Testis (tissue), 5 donors: ENCODE data around the gene ITGAD. TPM values are rescaled to one million over a fixed set of nuclear protein-coding genes. Genes with fewer than 3 reads are reported as not detected.

Experiments
- DNase-seq: peaks from one replicate; pipeline ENCODE4 v3.0.0-alpha.2; 2019
- H3K27ac ChIP-seq, 2 donors: fragments of 200-600 bp; sonication (generic); one replicate each; pipeline ENCODE4 v1.5.1; 2019
- H3K27me3 ChIP-seq: fragments of 200-600 bp; sonication (generic); one replicate; pipeline ENCODE4 v1.5.1; 2019
- H3K36me3 ChIP-seq: fragments of 200-600 bp; sonication (generic); one replicate; pipeline ENCODE4 v1.5.1; 2017; ENCODE audit warnings: low read depth; ENCODE audit errors: missing control alignments
- H3K4me1 ChIP-seq: fragments of 200-600 bp; sonication (generic); one replicate; pipeline ENCODE4 v1.5.1; 2019
- H3K4me3 ChIP-seq, 2 donors: fragments of 200-600 bp; sonication (generic); one replicate each; pipeline ENCODE4 v1.5.1; 2017 to 2019
- H3K9me3 ChIP-seq: fragments of 200-600 bp; sonication (generic); one replicate; pipeline ENCODE4 v1.5.1; 2017
- CTCF ChIP-seq, 3 experiments: fragments of 450-650 bp in 2 of 3; fragments of 200-600 bp in 1 of 3; sonication (generic) in 1 of 3; IDR thresholded peaks; one replicate each; pipeline ENCODE4 v1.5.1; 2016 to 2019; ENCODE audit warnings: antibody characterized with exemption in 3 of 3, mild to moderate bottlenecking in 2 of 3, moderate library complexity in 1 of 3
- POLR2A ChIP-seq: fragments of 450-650 bp; IDR thresholded peaks from one replicate; pipeline ENCODE4 v1.6.1; 2017; ENCODE audit warnings: antibody characterized with exemption, mild to moderate bottlenecking, moderate library complexity
- WGBS, 2 donors: methylation state at CpG; one replicate each; pipeline ENCODE4 v1.1.5; 2018; 5-methylcytosine and 5-hydroxymethylcytosine counted together
- intact Hi-C: fragments of 100-400 bp; cut with DNase I; formaldehyde crosslinking; loops from one replicate; pipeline ENCODE4 v1.15.1; 2023; ENCODE audit warnings: low total_unique reads
- long read RNA-seq, 2 donors: transcript quantifications; one replicate each; lab custom pipeline, GENCODE V29; 2026
- polyA plus RNA-seq: library from polyadenylated mRNA; stranded (reverse); fragments of 350-450 nt; fragmentation: Illumina TruSeq; extraction: RNeasy Lipid Tissue Mini Kit (QIAGEN cat#74804); gene quantifications from one replicate; pipeline ENCODE4 v1.2.3, GENCODE V29; 2014; ENCODE audit warnings: low read depth, low replicate concordance; ENCODE audit not compliant: insufficient read depth
- total RNA-seq, 2 donors: library from RNA; depleted of rRNA; stranded (reverse); fragments of >200 nt; gene quantifications; one replicate each; pipeline ENCODE4 v1.2.3, GENCODE V29; 2016

ITGAD gene
- under 1 TPM in 1 of 2 donors, not detected in 1; 0.19 TPM for total RNA-seq
- not detected for polyA plus RNA-seq
- long read RNA-seq, donor 1: 0 reads
- long read RNA-seq, donor 2: 0 reads

- H3K27me3 ChIP-seq: no peaks in the 10 kb centered on the region
- no peaks in the 10 kb centered on the region for H3K9me3 ChIP-seq
- no peak within 1 kb of the TSS for H3K27ac ChIP-seq
- 71 to 78% methylated on average over 5 of the region's 5 CpGs for WGBS, 2 donors
- intact Hi-C loops: no loop called here
- H3K36me3 ChIP-seq: no peaks in the 10 kb centered on the region
- no peaks in the 10 kb centered on the region for H3K4me1 ChIP-seq
- no peak for DNase-seq
- H3K4me3 ChIP-seq: no peak within 1 kb of the TSS
- TF ChIP-seq POLR2A (no peak), CTCF (IDR thresholded peaks at IDR 0.05) (no peak)
These were observed at the start of gene ITGAD for GRCh38 chr16:31393056-31393455. ITGAD (plus strand) TSS chr16:31393335; CDS start chr16:31393361, 26 bp downstream.

- Histone ChIP-seq H3K4me1 (no peaks in the 10 kb centered on the region), H3K36me3 (no peaks in the 10 kb centered on the region), H3K27me3 (no peaks in the 10 kb centered on the region), H3K9me3 (no peaks in the 10 kb centered on the region), H3K27ac (no peak overlapping the region), H3K4me3 (no peak overlapping the region)
- TF ChIP-seq POLR2A (no peak), CTCF (IDR thresholded peaks at IDR 0.05) (no peak)
- WGBS, 2 donors: 70 to 77% methylated on average over 9 of the region's 9 CpGs
- intact Hi-C loops: no loop called here
- DNase-seq: peak; percentile 7
These were observed 48.4 kb upstream of the ITGAD start for GRCh38 chr16:31344712-31345111.

GRCh38 chr16:31347445-31347844 lies 45.7 kb upstream of the ITGAD start:
- H3K4me1 ChIP-seq: no peaks in the 10 kb centered on the region
- intact Hi-C loops: no loop called here
- no peak overlapping the region for H3K27ac ChIP-seq
- no peaks in the 10 kb centered on the region for H3K36me3 ChIP-seq
- 83% methylated on average over 5 of the region's 5 CpGs for WGBS, 2 donors
- no peak for DNase-seq
- H3K4me3 ChIP-seq: no peak overlapping the region
- no peak for TF ChIP-seq POLR2A
- TF ChIP-seq CTCF (IDR thresholded peaks at IDR 0.05): no peak
- no peaks in the 10 kb centered on the region for H3K9me3 ChIP-seq
- no peaks in the 10 kb centered on the region for H3K27me3 ChIP-seq

- intact Hi-C loops: no loop called here
- no peak for DNase-seq
- 46 to 50% methylated on average over 3 of the region's 3 CpGs for WGBS, 2 donors
These were observed 44.6 kb upstream of the ITGAD start for GRCh38 chr16:31348579-31348978.

More at GRCh38 chr16:31348579-31348978, 44.6 kb upstream of the ITGAD start:
- no peak for TF ChIP-seq POLR2A
- no peak for TF ChIP-seq CTCF (IDR thresholded peaks at IDR 0.05)
- H3K27ac ChIP-seq: no peak overlapping the region
- H3K36me3 ChIP-seq: no peaks in the 10 kb centered on the region
- no peak overlapping the region for H3K4me3 ChIP-seq
- no peaks in the 10 kb centered on the region for H3K27me3 ChIP-seq
- H3K4me1 ChIP-seq: no peaks in the 10 kb centered on the region
- H3K9me3 ChIP-seq: no peaks in the 10 kb centered on the region
